HEK293 (cell line): Measurements from ENCODE around the gene TOMT.
A peak's percentile ranks its signal among the peaks of the same experiment; 100 is the strongest.

ENCODE experiments used
- BCL11A ChIP-seq: fragments of 450-650 bp; formaldehyde crosslinking; IDR thresholded peaks from 2 replicates; pipeline ENCODE4 v1.5.1; 2016; ENCODE audit warnings: low read depth, missing biosample characterization, missing genetic modification characterization
- BCL6B ChIP-seq: fragments of 450-650 bp; formaldehyde crosslinking; IDR thresholded peaks from 2 replicates; pipeline ENCODE4 v1.5.1; 2017; ENCODE audit warnings: missing biosample characterization, missing genetic modification characterization
- CTCF ChIP-seq: fragments of 450-650 bp; formaldehyde crosslinking; IDR thresholded peaks from 2 replicates; pipeline ENCODE4 v1.5.1; 2016; ENCODE audit warnings: missing biosample characterization, missing genetic modification characterization
- EGR2 ChIP-seq: fragments of 450-650 bp; formaldehyde crosslinking; IDR thresholded peaks from 2 replicates; pipeline ENCODE4 v1.5.1; 2016; ENCODE audit warnings: low read depth, missing biosample characterization, missing genetic modification characterization
- KLF17 ChIP-seq: fragments of 450-650 bp; formaldehyde crosslinking; IDR thresholded peaks from 2 replicates; pipeline ENCODE4 v1.5.1; 2016; ENCODE audit warnings: missing biosample characterization, missing genetic modification characterization
- KLF7 ChIP-seq: fragments of 450-650 bp; formaldehyde crosslinking; IDR thresholded peaks from 2 replicates; pipeline ENCODE4 v1.5.1; 2016; ENCODE audit warnings: missing biosample characterization, missing genetic modification characterization, borderline replicate concordance
- PATZ1 ChIP-seq: fragments of 450-650 bp; formaldehyde crosslinking; IDR thresholded peaks from 2 replicates; pipeline ENCODE4 v1.5.1; 2016; ENCODE audit warnings: missing biosample characterization, missing genetic modification characterization
- PRDM6 ChIP-seq: fragments of 450-650 bp; formaldehyde crosslinking; IDR thresholded peaks from 2 replicates; pipeline ENCODE4 v1.5.1; 2017; ENCODE audit warnings: missing biosample characterization, missing genetic modification characterization
- SCRT1 ChIP-seq: fragments of 450-650 bp; formaldehyde crosslinking; IDR thresholded peaks from 2 replicates; pipeline ENCODE4 v1.5.1; 2016; ENCODE audit warnings: missing biosample characterization, missing genetic modification characterization, borderline replicate concordance
- SETDB1 ChIP-seq: IDR thresholded peaks from one replicate; pipeline ENCODE4 v1.6.1; 2017; ENCODE audit warnings: mild to moderate bottlenecking, low read length, moderate library complexity, mixed read lengths; ENCODE audit not compliant: insufficient read length
- SP3 ChIP-seq: fragments of 450-650 bp; formaldehyde crosslinking; IDR thresholded peaks from 2 replicates; pipeline ENCODE4 v1.5.1; 2016; ENCODE audit warnings: missing biosample characterization, missing genetic modification characterization
- SP7 ChIP-seq: fragments of 450-650 bp; formaldehyde crosslinking; IDR thresholded peaks from 2 replicates; pipeline ENCODE4 v1.5.1; 2016; ENCODE audit warnings: missing biosample characterization, missing genetic modification characterization
- ZBTB26 ChIP-seq: fragments of 450-650 bp; formaldehyde crosslinking; optimal IDR thresholded peaks from 2 replicates; pipeline ENCODE3; 2016; ENCODE audit warnings: missing biosample characterization, mild to moderate bottlenecking, missing genetic modification characterization
- ZBTB48 ChIP-seq: fragments of 450-650 bp; formaldehyde crosslinking; IDR thresholded peaks from 2 replicates; pipeline ENCODE4 v1.5.1; 2016; ENCODE audit warnings: missing biosample characterization, missing genetic modification characterization
- ZBTB8A ChIP-seq: fragments of 450-650 bp; formaldehyde crosslinking; IDR thresholded peaks from 2 replicates; pipeline ENCODE4 v1.5.1; 2016; ENCODE audit warnings: missing biosample characterization, missing genetic modification characterization
- ZNF112 ChIP-seq: fragments of 450-650 bp; formaldehyde crosslinking; IDR thresholded peaks from 2 replicates; pipeline ENCODE4 v1.5.0; 2017; ENCODE audit warnings: missing biosample characterization, missing genetic modification characterization
- ZNF2 ChIP-seq: fragments of 450-650 bp; formaldehyde crosslinking; IDR thresholded peaks from 2 replicates; pipeline ENCODE4 v1.5.1; 2016; ENCODE audit warnings: missing biosample characterization, missing genetic modification characterization
- ZNF221 ChIP-seq: fragments of 450-650 bp; formaldehyde crosslinking; IDR thresholded peaks from 2 replicates; pipeline ENCODE4 v1.5.1; 2017; ENCODE audit warnings: missing biosample characterization, missing genetic modification characterization, borderline replicate concordance
- ZNF24 ChIP-seq: fragments of 450-650 bp; formaldehyde crosslinking; IDR thresholded peaks from 2 replicates; pipeline ENCODE4 v1.5.1; 2016; ENCODE audit warnings: missing biosample characterization, missing genetic modification characterization
- ZNF426 ChIP-seq: fragments of 450-650 bp; formaldehyde crosslinking; IDR thresholded peaks from 2 replicates; pipeline ENCODE4 v1.5.1; 2017; ENCODE audit warnings: missing biosample characterization, missing genetic modification characterization, mild to moderate bottlenecking, inconsistent platforms, moderate library complexity
- ZNF514 ChIP-seq: fragments of 450-650 bp; formaldehyde crosslinking; IDR thresholded peaks from 2 replicates; pipeline ENCODE4 v1.5.1; 2016; ENCODE audit warnings: missing biosample characterization, missing genetic modification characterization
- ZNF529 ChIP-seq: fragments of 450-650 bp; formaldehyde crosslinking; IDR thresholded peaks from 2 replicates; pipeline ENCODE4 v1.5.1; 2017; ENCODE audit warnings: missing genetic modification characterization, missing biosample characterization; ENCODE audit not compliant: insufficient replicate concordance
- ZNF560 ChIP-seq: fragments of 450-650 bp; formaldehyde crosslinking; IDR thresholded peaks from 2 replicates; pipeline ENCODE4 v1.5.1; 2017; ENCODE audit warnings: missing biosample characterization, missing genetic modification characterization, borderline replicate concordance
- ZNF624 ChIP-seq: fragments of 450-650 bp; formaldehyde crosslinking; IDR thresholded peaks from 2 replicates; pipeline ENCODE4 v1.5.1; 2017; ENCODE audit warnings: missing biosample characterization, missing genetic modification characterization
- ZNF704 ChIP-seq: fragments of 450-650 bp; formaldehyde crosslinking; IDR thresholded peaks from 2 replicates; pipeline ENCODE4 v1.5.1; 2016; ENCODE audit warnings: missing biosample characterization, missing genetic modification characterization
- ZNF792 ChIP-seq: fragments of 450-650 bp; formaldehyde crosslinking; IDR thresholded peaks from 2 replicates; pipeline ENCODE4 v1.5.1; 2016; ENCODE audit warnings: missing biosample characterization, missing genetic modification characterization
- ZSCAN18 ChIP-seq: fragments of 450-650 bp; formaldehyde crosslinking; IDR thresholded peaks from 2 replicates; pipeline ENCODE4 v1.5.1; 2016; ENCODE audit warnings: missing biosample characterization, missing genetic modification characterization

Gene TOMT

GRCh38 chr11:72102946-72103753 is 2.6 kb upstream of the TOMT start, which contains the start of gene LAMTOR1 (continued):
- no peak; the same call in 1 of the 2 replicates for TF ChIP-seq KLF17 (tag by site-specific recombination)
- peak; percentile 57 for TF ChIP-seq ZBTB26 (tag by site-specific recombination)
- no peak for TF ChIP-seq ZNF112
- TF ChIP-seq CTCF (tag by site-specific recombination): peak; percentile 45; the same call in 1 of the 2 replicates
- peak; percentile 36; the same call in 1 of the 2 replicates for TF ChIP-seq SP7 (tag by site-specific recombination)
- no peak for TF ChIP-seq ZNF2
- TF ChIP-seq PATZ1 (tag by site-specific recombination): peak; percentile 91
- no peak for TF ChIP-seq ZNF624 (tag by site-specific recombination)
- no peak for TF ChIP-seq ZNF426 (tag by site-specific recombination)
- TF ChIP-seq SP3 (tag by site-specific recombination): peak; percentile 80
- TF ChIP-seq PRDM6 (tag by site-specific recombination): no peak
- TF ChIP-seq KLF7: peak; percentile 76; the same call in 1 of the 2 replicates
- no peak for TF ChIP-seq SCRT1 (tag by site-specific recombination)
- TF ChIP-seq ZNF514 (tag by site-specific recombination): no peak
- TF ChIP-seq ZNF529: no peak
- no peak for TF ChIP-seq BCL11A (tag by site-specific recombination)
- no peak for TF ChIP-seq EGR2 (tag by site-specific recombination)
- no peak for TF ChIP-seq ZNF24
- TF ChIP-seq ZBTB8A (tag by site-specific recombination): peak; percentile 30; the same call in 1 of the 2 replicates
- no peak for TF ChIP-seq SETDB1
- TF ChIP-seq ZNF704 (tag by site-specific recombination): no peak
- no peak for TF ChIP-seq ZNF560 (tag by site-specific recombination)
- TF ChIP-seq ZSCAN18: no peak
- TF ChIP-seq ZNF221 (tag by site-specific recombination): no peak
- no peak for TF ChIP-seq BCL6B
- TF ChIP-seq ZBTB48: 0 out of 2 replicates have a peak, but pooled peaks have one; percentile 47
- no peak for TF ChIP-seq ZNF792 (tag by site-specific recombination)
